BJ (cell line): Measurements from ENCODE around the gene EPHA3. TPM values are rescaled to one million over a fixed set of nuclear protein-coding genes. Genes with fewer than 3 reads are reported as not detected.

Source experiments
- CTCF ChIA-PET: fragments of 350-600 bp; formaldehyde crosslinking; extraction: SDS; loops from one replicate; lab custom pipeline; 2021; ENCODE audit warnings: antibody characterized with exemption, inconsistent platforms; lab: Yijun Ruan, JAX
- POLR2A ChIA-PET: fragments of 300-600 bp; sonication (Branson Sonifier 250); formaldehyde crosslinking; extraction: SDS; loops from one replicate; lab custom pipeline; 2021; ENCODE audit warnings: antibody characterized with exemption; lab: Charles Lee
- DNase-seq: peaks from one replicate; pipeline ENCODE4 v3.0.0-alpha.2; 2011; ENCODE audit warnings: low read depth
- H3K27me3 ChIP-seq: 2 replicates; pipeline ENCODE4 v1.6.0; 2011; ENCODE audit warnings: low read length; ENCODE audit not compliant: control insufficient read depth, insufficient read depth
- H3K36me3 ChIP-seq: 2 replicates; pipeline ENCODE4 v1.5.1; 2011; ENCODE audit warnings: low read length; ENCODE audit not compliant: control insufficient read depth, insufficient read depth
- H3K4me3 ChIP-seq: 2 replicates; pipeline ENCODE4 v1.5.1; 2011; ENCODE audit warnings: low read depth, mild to moderate bottlenecking, control low read depth, low read length
- polyA plus RNA-seq: library from polyadenylated mRNA; depleted of rRNA; stranded (reverse); fragments of >200 nt; gene quantifications from 2 replicates; pipeline ENCODE4 v1.2.3, GENCODE V29; 2011
- TF ChIP-seq, protein P1 (sequence below): IDR thresholded peaks from 2 replicates; pipeline ENCODE4 v1.5.1; 2011; ENCODE audit warnings: low read depth, mild to moderate bottlenecking, control low read depth, inconsistent platforms, low read length, moderate library complexity; ENCODE audit not compliant: insufficient read depth

EPHA3 gene
- polyA plus RNA-seq, 1 experiment: 0.12 TPM

DNA sequence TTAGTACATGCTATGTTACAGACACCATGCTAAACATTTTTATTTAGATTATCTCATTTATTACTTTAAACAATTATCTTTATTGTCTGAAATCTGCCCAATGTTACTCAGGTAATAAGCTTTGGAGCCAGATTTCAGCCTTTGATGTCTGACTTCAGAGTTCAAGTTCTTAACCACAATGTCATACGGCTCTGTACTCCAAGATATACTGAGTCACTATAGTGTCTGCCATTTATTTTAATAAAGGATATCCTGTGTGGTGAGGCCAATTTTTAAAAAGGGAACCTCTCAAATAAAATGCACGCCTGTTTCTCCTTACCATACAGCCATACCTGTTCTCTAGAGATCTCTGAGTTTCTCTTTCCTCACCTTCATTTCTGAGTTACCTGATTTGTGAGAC is 193.1 kb downstream of the EPHA3 start:
- H3K4me3 ChIP-seq: no peak overlapping the region
- ChIA-PET POLR2A (no interaction called here), CTCF (no interaction called here)
- no peak for DNase-seq
- H3K27me3 ChIP-seq: no peaks in the 10 kb centered on the region
- TF ChIP-seq, protein P1, sequence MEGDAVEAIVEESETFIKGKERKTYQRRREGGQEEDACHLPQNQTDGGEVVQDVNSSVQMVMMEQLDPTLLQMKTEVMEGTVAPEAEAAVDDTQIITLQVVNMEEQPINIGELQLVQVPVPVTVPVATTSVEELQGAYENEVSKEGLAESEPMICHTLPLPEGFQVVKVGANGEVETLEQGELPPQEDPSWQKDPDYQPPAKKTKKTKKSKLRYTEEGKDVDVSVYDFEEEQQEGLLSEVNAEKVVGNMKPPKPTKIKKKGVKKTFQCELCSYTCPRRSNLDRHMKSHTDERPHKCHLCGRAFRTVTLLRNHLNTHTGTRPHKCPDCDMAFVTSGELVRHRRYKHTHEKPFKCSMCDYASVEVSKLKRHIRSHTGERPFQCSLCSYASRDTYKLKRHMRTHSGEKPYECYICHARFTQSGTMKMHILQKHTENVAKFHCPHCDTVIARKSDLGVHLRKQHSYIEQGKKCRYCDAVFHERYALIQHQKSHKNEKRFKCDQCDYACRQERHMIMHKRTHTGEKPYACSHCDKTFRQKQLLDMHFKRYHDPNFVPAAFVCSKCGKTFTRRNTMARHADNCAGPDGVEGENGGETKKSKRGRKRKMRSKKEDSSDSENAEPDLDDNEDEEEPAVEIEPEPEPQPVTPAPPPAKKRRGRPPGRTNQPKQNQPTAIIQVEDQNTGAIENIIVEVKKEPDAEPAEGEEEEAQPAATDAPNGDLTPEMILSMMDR: no peak
- H3K36me3 ChIP-seq: no peaks in the 10 kb centered on the region

DNA sequence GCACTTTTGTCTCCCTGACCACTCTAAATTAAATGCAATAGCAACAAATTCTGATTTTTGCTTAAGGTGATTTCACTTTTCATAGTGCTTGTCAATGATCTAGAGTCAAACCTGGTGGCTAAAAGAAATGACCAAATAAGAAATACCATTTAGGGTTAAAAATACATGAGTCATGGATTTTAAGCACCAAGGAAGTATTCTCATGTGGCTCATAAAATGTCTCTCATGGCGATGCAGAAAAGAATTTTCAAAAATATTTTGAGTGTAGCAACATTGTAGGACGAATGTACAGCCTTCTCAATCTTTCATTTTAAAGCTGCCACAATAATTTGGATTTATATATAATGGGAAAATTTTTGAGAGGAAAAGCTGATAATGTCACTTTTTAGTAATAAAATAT is 193.6 kb downstream of the EPHA3 start:
- ChIA-PET POLR2A (no interaction called here), CTCF (no interaction called here)
- H3K4me3 ChIP-seq: no peak overlapping the region
- H3K36me3 ChIP-seq: no peaks in the 10 kb centered on the region
- peak; percentile 9 for DNase-seq
- no peaks in the 10 kb centered on the region for H3K27me3 ChIP-seq
- TF ChIP-seq, protein P1: no peak

DNA sequence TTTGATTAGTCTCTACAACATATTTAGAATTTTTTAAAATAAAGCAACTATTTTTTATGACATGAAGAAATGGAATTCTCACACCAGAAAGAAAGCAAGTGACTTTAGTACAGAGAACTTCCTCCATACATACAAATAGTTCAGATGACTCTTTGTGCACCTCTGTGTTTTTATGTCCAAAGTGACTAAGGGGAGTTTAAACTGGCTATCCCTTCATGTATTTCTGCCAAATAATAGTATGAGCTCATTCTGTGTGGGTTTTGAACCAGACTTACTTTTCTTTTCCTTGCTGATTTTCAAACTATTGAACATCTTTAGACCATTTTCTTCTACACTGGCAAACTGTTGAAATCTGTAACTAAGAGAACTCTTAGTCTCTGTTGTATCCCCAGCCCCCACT is 196.3 kb downstream of the EPHA3 start:
- DNase-seq: peak; percentile 22
- Histone ChIP-seq H3K27me3 (no peaks in the 10 kb centered on the region), H3K4me3 (no peak overlapping the region), H3K36me3 (no peaks in the 10 kb centered on the region)
- TF ChIP-seq, protein P1: no peak
- CTCF ChIA-PET: no interaction called here
- POLR2A ChIA-PET: no interaction called here

DNA sequence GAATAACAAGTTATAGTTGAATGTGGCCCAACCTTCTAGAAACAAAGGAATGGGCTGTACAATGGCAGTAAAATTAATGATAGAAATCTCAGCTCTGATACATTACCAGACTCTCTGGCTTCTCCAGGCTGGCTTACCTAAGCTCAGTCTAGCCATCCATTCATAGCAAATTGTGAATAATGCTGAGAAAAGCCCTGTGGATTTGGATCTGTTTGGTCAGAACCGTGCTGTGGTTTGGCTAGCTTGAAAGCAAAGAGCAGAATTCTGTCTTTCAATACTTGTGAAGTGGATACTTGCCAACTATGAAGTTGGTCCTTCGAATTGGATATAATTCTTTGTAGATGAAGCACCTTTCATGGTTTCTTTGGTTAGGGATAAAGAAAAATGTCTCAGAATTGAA is 199.1 kb downstream of the EPHA3 start:
- ChIA-PET POLR2A (no interaction called here), CTCF (no interaction called here)
- no peak for DNase-seq
- Histone ChIP-seq H3K27me3 (no peaks in the 10 kb centered on the region), H3K36me3 (no peaks in the 10 kb centered on the region), H3K4me3 (no peak overlapping the region)
- TF ChIP-seq, protein P1: no peak

DNA sequence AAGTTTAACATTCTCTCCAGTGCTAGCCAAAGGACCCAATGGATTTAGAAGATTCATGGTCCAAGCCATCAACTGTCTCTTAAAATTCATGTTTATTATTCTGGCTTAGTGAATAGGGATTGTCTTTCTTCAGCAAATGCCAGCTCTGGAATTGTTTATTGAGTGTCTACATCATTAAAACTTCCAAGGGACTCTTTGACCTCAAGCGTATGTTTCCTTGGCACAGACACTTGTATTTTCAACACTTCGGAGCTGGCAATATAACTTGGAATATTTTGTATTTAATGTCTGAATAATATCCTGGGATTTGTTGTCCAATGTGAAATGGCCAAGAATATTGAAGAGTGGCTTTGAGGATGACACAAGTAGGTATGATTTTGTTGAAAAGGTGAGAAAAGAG is 204.2 kb downstream of the EPHA3 start:
- ChIA-PET CTCF (no interaction called here), POLR2A (no interaction called here)
- no peak for DNase-seq
- TF ChIP-seq, protein P1: no peak
- no peak overlapping the region for H3K4me3 ChIP-seq
- no peaks in the 10 kb centered on the region for H3K27me3 ChIP-seq
- H3K36me3 ChIP-seq: no peaks in the 10 kb centered on the region
